BLaER1 treated with 17β-estradiol and CSF1 and Interleukin-3, amounts not matched to agents 10 nM and 100 nM (cell line): ENCODE measurements around the gene RAVER1.
A peak's percentile ranks its signal among the peaks of the same experiment; 100 is the strongest.

Experiments
- H3K27ac ChIP-seq, 11 experiments: shearing (Covaris generic); formaldehyde crosslinking; 2 replicates each; pipeline ENCODE4 v1.8.1; 2022
- H3K27me3 ChIP-seq, 11 experiments: shearing (Covaris generic); formaldehyde crosslinking; 2 replicates each; pipeline ENCODE4 v1.8.1; 2022
- H3K36me3 ChIP-seq, 11 experiments: shearing (Covaris generic); formaldehyde crosslinking; 2 replicates each; pipeline ENCODE4 v1.8.1; 2022
- H3K4me1 ChIP-seq, 10 experiments: shearing (Covaris generic); formaldehyde crosslinking; 2 replicates each; pipeline ENCODE4 v1.8.1; 2022
- H3K4me2 ChIP-seq, 11 experiments: shearing (Covaris generic); formaldehyde crosslinking; 2 replicates each; pipeline ENCODE4 v1.8.1; 2022
- H3K4me3 ChIP-seq, 10 experiments: shearing (Covaris generic); formaldehyde crosslinking; 2 replicates each; pipeline ENCODE4 v1.8.1; 2022
- H3K9ac ChIP-seq, 11 experiments: shearing (Covaris generic); formaldehyde crosslinking; 2 replicates each; pipeline ENCODE4 v1.8.1; 2022
- H3K9me3 ChIP-seq, 11 experiments: shearing (Covaris generic); formaldehyde crosslinking; replicated peaks in 1 of 11; 2 replicates each; pipeline ENCODE4 v1.8.1; 2022
- H4K20me1 ChIP-seq, 11 experiments: shearing (Covaris generic); formaldehyde crosslinking; 2 replicates each; pipeline ENCODE4 v1.8.1; 2022
- Cebpa-rat ChIP-seq, 11 experiments: shearing (Covaris generic); IDR thresholded peaks; 2 replicates each; pipeline ENCODE4 v1.8.1; 2022

RAVER1 gene

DNA sequence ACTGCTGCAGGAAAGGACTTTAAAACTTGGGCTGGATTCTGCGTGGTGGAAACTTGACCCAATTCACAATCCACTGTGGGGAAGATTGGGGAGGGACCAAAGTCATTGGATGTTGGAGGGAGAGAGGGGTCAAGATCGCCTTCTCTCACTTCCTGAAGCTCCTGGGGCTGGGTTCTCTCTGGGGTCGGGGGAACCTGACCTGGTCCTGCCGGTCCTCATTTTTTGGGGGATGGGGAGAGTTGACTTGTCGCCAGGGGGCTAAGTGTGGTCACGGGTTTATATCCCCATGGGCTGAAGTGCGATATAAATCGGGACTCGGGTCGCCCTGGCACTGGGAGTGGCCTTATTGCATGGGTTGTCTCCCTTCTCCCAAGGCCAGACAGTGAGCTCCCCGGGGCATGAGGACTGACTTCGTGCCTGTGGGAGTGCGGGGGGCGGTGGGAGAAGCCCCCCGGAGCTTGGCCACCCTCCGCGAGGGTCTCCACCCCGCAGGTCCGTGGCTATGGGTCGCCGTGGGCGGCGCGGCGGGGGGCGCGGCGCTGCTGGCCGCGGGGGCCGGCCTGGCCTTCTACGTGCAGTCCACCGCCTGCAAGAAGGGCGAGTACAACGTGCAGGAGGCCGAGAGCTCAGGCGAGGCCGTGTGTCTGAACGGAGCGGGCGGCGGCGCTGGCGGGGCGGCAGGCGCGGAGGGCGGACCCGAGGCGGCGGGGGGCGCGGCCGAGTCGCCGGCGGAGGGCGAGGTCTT is 37.3 kb downstream of the RAVER1 start:
- peaks cover 65 to 88% (median 80%) of the 10 kb centered on the region in 11 experiments for H3K27me3 ChIP-seq
- H3K36me3 ChIP-seq, result no peaks in the 10 kb centered on the region
- peaks cover 47 to 72% (median 57%) of the 10 kb centered on the region in 10 experiments for H3K4me1 ChIP-seq
- peaks cover 0 to 51% (median 25%) of the 10 kb centered on the region in 11 experiments; a peak in 20 of 22 replicates for H4K20me1 ChIP-seq
- H3K4me2 ChIP-seq, result peak overlapping the region; percentile 59 to 84 (median 74)
- H3K4me3 ChIP-seq, result peak overlapping the region; percentile 26 to 59 (median 40); a peak in 19 of 20 replicates
- TF ChIP-seq Cebpa-rat (IDR thresholded peaks at IDR 0.05), result no peak
- H3K9me3 ChIP-seq, result peaks cover 0 to 15% (median 0%) of the 10 kb centered on the region in 11 experiments; a peak in 7 of 22 replicates
- peak overlapping the region in 1 of 11 experiments; percentile 18; a peak in 1 of 22 replicates for H3K9ac ChIP-seq
- no peak overlapping the region for H3K27ac ChIP-seq

DNA sequence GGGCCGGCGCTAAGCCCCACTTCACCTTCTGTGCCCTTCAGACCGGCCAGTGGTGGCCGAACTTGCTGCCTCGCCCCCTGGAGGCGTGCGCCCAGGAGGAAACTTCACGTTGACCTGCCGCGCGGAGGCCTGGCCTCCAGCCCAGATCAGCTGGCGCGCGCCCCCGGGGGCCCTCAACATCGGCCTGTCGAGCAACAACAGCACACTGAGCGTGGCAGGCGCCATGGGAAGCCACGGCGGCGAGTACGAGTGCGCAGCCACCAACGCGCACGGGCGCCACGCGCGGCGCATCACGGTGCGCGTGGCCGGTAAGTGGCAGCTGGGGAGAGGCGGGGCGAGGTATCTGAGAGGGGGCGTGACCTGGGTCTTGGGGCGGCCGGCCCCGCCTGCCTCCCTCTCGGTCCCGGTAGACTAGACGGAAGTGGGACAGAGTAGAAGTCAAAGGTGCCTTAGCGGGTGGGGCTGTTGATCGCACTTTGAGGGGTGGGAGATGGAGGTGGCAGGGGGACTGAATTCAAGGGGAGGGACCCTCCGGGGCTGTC is 38.0 kb downstream of the RAVER1 start:
- H3K4me1 ChIP-seq, result peaks cover 52 to 72% (median 60%) of the 10 kb centered on the region in 10 experiments
- H3K9ac ChIP-seq, result peak overlapping the region in 2 of 11 experiments; percentile 10 to 13; a peak in 2 of 22 replicates
- H3K9me3 ChIP-seq, result peaks cover 0 to 15% (median 0%) of the 10 kb centered on the region in 11 experiments; a peak in 7 of 22 replicates
- peak overlapping the region; percentile 26 to 59 (median 40); a peak in 19 of 20 replicates for H3K4me3 ChIP-seq
- H4K20me1 ChIP-seq, result peaks cover 0 to 58% (median 31%) of the 10 kb centered on the region in 11 experiments; a peak in 20 of 22 replicates
- peak overlapping the region; percentile 59 to 84 (median 74) for H3K4me2 ChIP-seq
- H3K36me3 ChIP-seq, result no peaks in the 10 kb centered on the region
- no peak overlapping the region for H3K27ac ChIP-seq
- H3K27me3 ChIP-seq, result peaks cover 71 to 94% (median 87%) of the 10 kb centered on the region in 11 experiments
- TF ChIP-seq Cebpa-rat (IDR thresholded peaks at IDR 0.05), result no peak

DNA sequence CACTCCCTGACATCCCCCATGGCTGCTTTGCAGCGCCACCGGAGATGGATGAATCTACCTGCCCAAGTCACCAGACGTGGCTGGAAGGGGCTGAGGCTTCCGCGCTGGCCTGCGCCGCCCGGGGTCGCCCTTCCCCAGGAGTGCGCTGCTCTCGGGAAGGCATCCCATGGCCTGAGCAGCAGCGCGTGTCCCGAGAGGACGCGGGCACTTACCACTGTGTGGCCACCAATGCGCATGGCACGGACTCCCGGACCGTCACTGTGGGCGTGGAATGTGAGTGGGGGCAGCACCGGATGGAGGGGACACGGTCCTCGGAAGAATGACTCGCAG is 39.0 kb downstream of the RAVER1 start:
- Histone ChIP-seq H3K9ac (no peak overlapping the region), H3K4me2 (peak overlapping the region in 6 of 11 experiments; percentile 11 to 86 (median 34); a peak in 9 of 22 replicates), H3K4me3 (no peak overlapping the region), H3K4me1 (peaks cover 53 to 72% (median 60%) of the 10 kb centered on the region in 10 experiments), H4K20me1 (peaks cover 0 to 63% (median 36%) of the 10 kb centered on the region in 11 experiments; a peak in 20 of 22 replicates), H3K36me3 (no peaks in the 10 kb centered on the region), H3K27me3 (peaks cover 82 to 100% (median 92%) of the 10 kb centered on the region in 11 experiments), H3K27ac (no peak overlapping the region), H3K9me3 (peaks cover 0 to 15% (median 0%) of the 10 kb centered on the region in 11 experiments; a peak in 7 of 22 replicates)
- TF ChIP-seq Cebpa-rat (IDR thresholded peaks at IDR 0.05), result no peak

DNA sequence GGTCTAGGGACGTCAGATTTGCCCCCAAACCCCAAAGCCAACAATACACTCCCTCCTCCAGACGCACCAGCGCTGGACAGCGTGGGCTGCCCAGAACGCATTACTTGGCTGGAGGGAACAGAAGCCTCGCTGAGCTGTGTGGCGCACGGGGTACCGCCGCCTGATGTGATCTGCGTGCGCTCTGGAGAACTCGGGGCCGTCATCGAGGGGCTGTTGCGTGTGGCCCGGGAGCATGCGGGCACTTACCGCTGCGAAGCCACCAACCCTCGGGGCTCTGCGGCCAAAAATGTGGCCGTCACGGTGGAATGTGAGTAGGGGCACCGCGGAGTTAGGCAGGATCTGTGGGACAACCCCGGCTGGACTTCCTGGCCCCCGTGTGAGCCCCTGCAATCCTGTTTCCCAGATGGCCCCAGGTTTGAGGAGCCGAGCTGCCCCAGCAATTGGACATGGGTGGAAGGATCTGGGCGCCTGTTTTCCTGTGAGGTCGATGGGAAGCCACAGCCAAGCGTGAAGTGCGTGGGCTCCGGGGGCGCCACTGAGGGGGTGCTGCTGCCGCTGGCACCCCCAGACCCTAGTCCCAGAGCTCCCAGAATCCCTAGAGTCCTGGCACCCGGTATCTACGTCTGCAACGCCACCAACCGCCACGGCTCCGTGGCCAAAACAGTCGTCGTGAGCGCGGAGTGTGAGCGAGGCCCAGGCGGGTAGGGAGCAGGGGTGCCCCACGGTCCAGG is 39.5 kb downstream of the RAVER1 start:
- Histone ChIP-seq H3K27ac (no peak overlapping the region), H3K36me3 (no peaks in the 10 kb centered on the region), H3K4me1 (peaks cover 56 to 76% (median 65%) of the 10 kb centered on the region in 10 experiments), H3K9ac (no peak overlapping the region), H3K9me3 (peaks cover 0 to 20% (median 0%) of the 10 kb centered on the region in 11 experiments; a peak in 7 of 22 replicates), H3K4me2 (peak overlapping the region in 4 of 11 experiments; percentile 11 to 86 (median 44); a peak in 8 of 22 replicates), H4K20me1 (peaks cover 0 to 63% (median 36%) of the 10 kb centered on the region in 11 experiments; a peak in 20 of 22 replicates), H3K27me3 (peaks cover 87 to 100% (median 95%) of the 10 kb centered on the region in 11 experiments), H3K4me3 (no peak overlapping the region)
- no peak for TF ChIP-seq Cebpa-rat (IDR thresholded peaks at IDR 0.05)

DNA sequence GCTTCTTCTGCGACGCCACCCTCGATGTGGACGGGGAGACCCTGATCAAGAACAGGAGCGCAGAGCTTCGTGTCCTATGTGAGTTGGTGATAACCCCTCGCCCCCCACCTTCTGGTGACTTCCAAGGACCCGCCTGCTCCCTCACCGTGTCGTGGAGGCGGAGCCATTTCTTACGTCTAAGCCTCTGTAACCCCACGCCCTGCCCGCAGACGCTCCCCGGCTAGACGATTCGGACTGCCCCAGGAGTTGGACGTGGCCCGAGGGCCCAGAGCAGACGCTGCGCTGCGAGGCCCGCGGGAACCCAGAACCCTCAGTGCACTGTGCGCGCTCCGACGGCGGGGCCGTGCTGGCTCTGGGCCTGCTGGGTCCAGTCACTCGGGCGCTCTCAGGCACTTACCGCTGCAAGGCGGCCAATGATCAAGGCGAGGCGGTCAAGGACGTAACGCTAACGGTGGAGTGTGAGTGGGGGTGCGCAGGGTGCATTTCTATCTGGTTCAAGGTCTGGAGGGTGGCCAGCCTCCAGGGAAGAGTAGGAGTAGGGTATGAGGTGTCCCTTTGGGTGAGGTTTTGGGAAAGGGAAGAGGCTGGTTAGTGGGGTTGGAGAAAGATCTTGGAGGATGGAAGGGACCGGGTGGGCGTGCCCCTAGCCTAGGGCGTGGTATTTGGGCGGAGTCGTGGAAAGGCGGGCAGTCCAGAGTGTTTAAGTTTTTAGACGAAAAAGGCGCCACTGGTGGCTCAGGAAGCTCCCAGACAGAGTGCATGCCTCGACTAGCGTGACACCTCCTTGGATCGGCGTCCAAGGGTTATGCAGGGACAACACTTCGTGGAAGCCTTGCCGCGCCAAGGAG is 40.3 kb downstream of the RAVER1 start:
- H3K36me3 ChIP-seq, result no peaks in the 10 kb centered on the region
- H3K27ac ChIP-seq, result no peak overlapping the region
- H3K9ac ChIP-seq, result 0 out of 22 replicates have a peak overlapping the region, but pooled peaks of 2 of the 11 experiments have one; percentile 14 to 22
- H3K9me3 ChIP-seq, result peaks cover 0 to 21% (median 4%) of the 10 kb centered on the region in 11 experiments; a peak in 8 of 22 replicates
- H3K4me1 ChIP-seq, result peaks cover 64 to 84% (median 73%) of the 10 kb centered on the region in 10 experiments
- H3K4me3 ChIP-seq, result peak overlapping the region; percentile 39 to 67 (median 53)
- H3K4me2 ChIP-seq, result peak overlapping the region; percentile 83 to 96 (median 88)
- H4K20me1 ChIP-seq, result peaks cover 0 to 68% (median 36%) of the 10 kb centered on the region in 11 experiments; a peak in 20 of 22 replicates
- TF ChIP-seq Cebpa-rat (IDR thresholded peaks at IDR 0.05), result no peak
- peaks cover 95 to 100% (median 100%) of the 10 kb centered on the region in 11 experiments for H3K27me3 ChIP-seq

DNA sequence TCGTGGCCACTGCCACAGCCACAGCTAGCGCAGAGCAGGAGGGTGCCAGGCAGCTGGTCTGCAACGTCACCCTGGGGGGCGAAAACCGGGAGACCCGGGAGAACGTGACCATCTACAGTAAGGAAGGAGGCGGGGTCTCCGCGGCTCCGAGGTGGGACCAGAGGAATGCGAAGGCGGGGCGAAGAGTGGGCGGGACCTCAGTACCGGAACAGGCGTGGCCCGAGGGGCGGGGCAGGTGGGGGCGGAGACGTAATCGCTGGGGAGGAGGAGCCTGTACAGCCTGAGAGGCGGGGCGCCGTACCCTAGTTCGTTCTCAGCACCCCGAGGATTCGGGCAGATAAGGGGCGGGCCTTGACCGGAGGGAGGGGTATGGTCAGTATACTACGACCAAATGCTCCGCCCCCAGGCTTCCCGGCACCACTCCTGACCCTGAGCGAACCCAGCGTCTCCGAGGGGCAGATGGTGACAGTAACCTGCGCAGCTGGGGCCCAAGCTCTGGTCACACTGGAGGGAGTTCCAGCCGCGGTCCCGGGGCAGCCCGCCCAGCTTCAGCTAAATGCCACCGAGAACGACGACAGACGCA is 41.0 kb downstream of the RAVER1 start:
- Histone ChIP-seq H3K36me3 (no peaks in the 10 kb centered on the region), H3K4me3 (peak overlapping the region; percentile 39 to 67 (median 53)), H3K4me2 (peak overlapping the region; percentile 83 to 96 (median 88)), H3K9me3 (peaks cover 0 to 21% (median 4%) of the 10 kb centered on the region in 11 experiments; a peak in 8 of 22 replicates), H4K20me1 (peaks cover 0 to 75% (median 36%) of the 10 kb centered on the region in 11 experiments; a peak in 20 of 22 replicates), H3K4me1 (peaks cover 72 to 91% (median 80%) of the 10 kb centered on the region in 10 experiments), H3K27ac (no peak overlapping the region), H3K9ac (peak overlapping the region in 4 of 11 experiments; percentile 4 to 48 (median 22); a peak in 2 of 22 replicates), H3K27me3 (peaks cover 99 to 100% (median 100%) of the 10 kb centered on the region in 11 experiments)
- no peak for TF ChIP-seq Cebpa-rat (IDR thresholded peaks at IDR 0.05)

DNA sequence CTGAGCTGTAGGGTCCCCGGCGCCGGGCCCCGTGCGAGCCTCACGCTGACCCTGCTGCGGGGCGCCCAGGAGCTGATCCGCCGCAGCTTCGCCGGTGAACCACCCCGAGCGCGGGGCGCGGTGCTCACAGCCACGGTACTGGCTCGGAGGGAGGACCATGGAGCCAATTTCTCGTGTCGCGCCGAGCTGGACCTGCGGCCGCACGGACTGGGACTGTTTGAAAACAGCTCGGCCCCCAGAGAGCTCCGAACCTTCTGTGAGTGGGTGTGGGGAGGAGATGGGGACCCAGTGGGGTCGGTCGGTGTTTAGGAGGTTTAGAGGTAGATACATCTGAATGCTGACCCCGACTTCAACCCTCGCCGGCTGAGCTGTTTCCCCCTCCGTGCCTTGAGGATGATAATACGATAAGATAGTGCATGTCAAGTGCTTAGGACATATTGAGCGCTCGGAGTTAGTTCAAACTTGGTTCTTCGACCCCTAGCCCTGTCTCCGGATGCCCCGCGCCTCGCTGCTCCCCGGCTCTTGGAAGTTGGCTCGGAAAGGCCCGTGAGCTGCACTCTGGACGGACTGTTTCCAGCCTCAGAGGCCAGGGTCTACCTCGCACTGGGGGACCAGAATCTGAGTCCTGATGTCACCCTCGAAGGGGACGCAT is 41.6 kb downstream of the RAVER1 start:
- H3K4me1 ChIP-seq, result peaks cover 78 to 97% (median 86%) of the 10 kb centered on the region in 10 experiments
- TF ChIP-seq Cebpa-rat (IDR thresholded peaks at IDR 0.05), result no peak
- H3K27ac ChIP-seq, result no peak overlapping the region
- peaks cover 93 to 100% (median 100%) of the 10 kb centered on the region in 11 experiments for H3K27me3 ChIP-seq
- peaks cover 0 to 21% (median 4%) of the 10 kb centered on the region in 11 experiments; a peak in 8 of 22 replicates for H3K9me3 ChIP-seq
- H4K20me1 ChIP-seq, result peaks cover 0 to 75% (median 36%) of the 10 kb centered on the region in 11 experiments; a peak in 20 of 22 replicates
- H3K4me2 ChIP-seq, result peak overlapping the region; percentile 83 to 96 (median 88)
- peak overlapping the region; percentile 39 to 67 (median 53) for H3K4me3 ChIP-seq
- H3K9ac ChIP-seq, result peak overlapping the region in 6 of 11 experiments; percentile 4 to 57 (median 34); a peak in 10 of 22 replicates
- no peaks in the 10 kb centered on the region for H3K36me3 ChIP-seq
